T-helper 2 cell treated with Interferon-gamma antibody and Interleukin-4, amounts not matched to agents 5 μg/mL and 100 μg/mL, for 36 hours (primary cell): ENCODE measurements around the gene ASPHD1.

Source experiments
- DNase-seq: peaks from one replicate; pipeline ENCODE4 v3.0.0; 2021; ENCODE audit warnings: low spot score
- H3K27ac Mint-ChIP-seq: one replicate; pipeline ENCODE4 v1.8.0; 2021; ENCODE audit warnings: mild to moderate bottlenecking, mixed read lengths
- H3K27me3 Mint-ChIP-seq: one replicate; pipeline ENCODE4 v1.8.0; 2021; ENCODE audit warnings: low read depth, mixed read lengths
- H3K36me3 Mint-ChIP-seq: one replicate; pipeline ENCODE4 v1.8.0; 2021; ENCODE audit warnings: low read depth, mixed read lengths
- H3K4me1 Mint-ChIP-seq: one replicate; pipeline ENCODE4 v1.8.0; 2021; ENCODE audit warnings: low read depth, mixed read lengths
- H3K4me3 Mint-ChIP-seq: one replicate; pipeline ENCODE4 v1.8.0; 2022; ENCODE audit warnings: mild to moderate bottlenecking, moderate library complexity, mixed read lengths
- H3K9me3 Mint-ChIP-seq: one replicate; pipeline ENCODE4 v1.8.0; 2021; ENCODE audit warnings: mixed read lengths

ASPHD1 gene, protein sequence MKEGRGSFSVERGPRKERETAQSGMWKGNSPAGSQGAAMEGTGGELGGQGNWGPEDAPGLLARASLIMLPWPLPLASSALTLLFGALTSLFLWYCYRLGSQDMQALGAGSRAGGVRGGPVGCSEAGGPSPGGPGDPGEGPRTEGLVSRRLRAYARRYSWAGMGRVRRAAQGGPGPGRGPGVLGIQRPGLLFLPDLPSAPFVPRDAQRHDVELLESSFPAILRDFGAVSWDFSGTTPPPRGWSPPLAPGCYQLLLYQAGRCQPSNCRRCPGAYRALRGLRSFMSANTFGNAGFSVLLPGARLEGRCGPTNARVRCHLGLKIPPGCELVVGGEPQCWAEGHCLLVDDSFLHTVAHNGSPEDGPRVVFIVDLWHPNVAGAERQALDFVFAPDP

DNA sequence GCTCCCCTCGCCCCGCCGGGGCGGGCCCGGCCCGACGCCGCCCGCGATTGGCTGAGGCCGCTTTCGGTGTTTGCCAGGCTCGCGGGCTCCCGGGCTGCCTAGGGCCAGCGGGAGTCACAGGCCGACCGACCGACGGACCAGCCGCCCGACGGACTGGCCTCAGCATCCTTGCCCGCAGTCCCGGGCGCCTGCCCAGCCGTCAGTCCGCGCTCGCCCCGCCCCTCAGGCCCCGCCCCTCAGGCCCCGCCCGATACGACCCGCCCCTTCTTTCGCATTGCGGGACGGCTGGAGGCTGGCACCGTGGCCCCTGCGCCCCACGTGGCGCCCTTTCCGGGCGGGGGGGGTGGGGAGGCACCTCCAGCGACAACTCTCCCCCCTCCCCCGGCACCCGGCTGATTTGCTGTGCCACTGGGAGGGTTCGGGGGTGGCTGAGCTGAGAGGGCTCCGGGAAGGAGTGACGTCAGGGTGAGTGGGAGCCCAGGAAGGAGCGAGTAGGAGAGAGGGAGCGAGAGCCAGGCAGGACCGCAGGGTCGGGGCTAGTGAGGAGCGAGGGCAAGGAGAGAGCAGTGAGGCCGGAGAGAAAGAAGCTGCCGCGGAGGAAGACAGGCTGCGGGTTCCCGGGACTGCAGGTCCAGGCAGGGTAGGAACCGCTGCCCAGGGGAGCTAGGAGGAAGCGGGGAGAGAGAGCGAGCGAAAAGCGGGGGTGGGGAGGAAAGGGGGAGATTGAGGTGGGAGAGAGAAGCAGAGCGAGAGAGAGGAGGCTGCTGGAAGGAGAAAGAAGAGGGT is at the start of gene ASPHD1:
ASPHD1 (plus strand) TSS at position 387 of the 786 bp plus-strand sequence. CDS start 484 bp downstream, outside the sequence.
- peaks cover 13% of the 10 kb centered on the region for H3K4me1 Mint-ChIP-seq
- DNase-seq, result peak; percentile 72
- no peaks in the 10 kb centered on the region for H3K9me3 Mint-ChIP-seq
- no peaks in the 10 kb centered on the region for H3K36me3 Mint-ChIP-seq
- H3K27me3 Mint-ChIP-seq, result peaks cover 32% of the 10 kb centered on the region
- peak within 1 kb of the TSS; percentile 70 for H3K4me3 Mint-ChIP-seq
- no peak within 1 kb of the TSS for H3K27ac Mint-ChIP-seq

- DNase-seq, result no peak
- H3K27me3 Mint-ChIP-seq, result no peaks in the 10 kb centered on the region
- no peak overlapping the region for H3K4me3 Mint-ChIP-seq
- peaks cover 16% of the 10 kb centered on the region for H3K36me3 Mint-ChIP-seq
- H3K4me1 Mint-ChIP-seq, result peaks cover 1% of the 10 kb centered on the region
- H3K27ac Mint-ChIP-seq, result no peak overlapping the region
- no peaks in the 10 kb centered on the region for H3K9me3 Mint-ChIP-seq
Observed at GRCh38 chr16:29850998-29851397, 49.3 kb upstream of the ASPHD1 start.

- DNase-seq, result no peak
- Mint-ChIP-seq H3K4me1 (peaks cover 1% of the 10 kb centered on the region), H3K4me3 (no peak overlapping the region), H3K27me3 (no peaks in the 10 kb centered on the region), H3K36me3 (peaks cover 9% of the 10 kb centered on the region), H3K27ac (no peak overlapping the region), H3K9me3 (no peaks in the 10 kb centered on the region)
Observed at GRCh38 chr16:29852654-29853053, 47.6 kb upstream of the ASPHD1 start.

DNA sequence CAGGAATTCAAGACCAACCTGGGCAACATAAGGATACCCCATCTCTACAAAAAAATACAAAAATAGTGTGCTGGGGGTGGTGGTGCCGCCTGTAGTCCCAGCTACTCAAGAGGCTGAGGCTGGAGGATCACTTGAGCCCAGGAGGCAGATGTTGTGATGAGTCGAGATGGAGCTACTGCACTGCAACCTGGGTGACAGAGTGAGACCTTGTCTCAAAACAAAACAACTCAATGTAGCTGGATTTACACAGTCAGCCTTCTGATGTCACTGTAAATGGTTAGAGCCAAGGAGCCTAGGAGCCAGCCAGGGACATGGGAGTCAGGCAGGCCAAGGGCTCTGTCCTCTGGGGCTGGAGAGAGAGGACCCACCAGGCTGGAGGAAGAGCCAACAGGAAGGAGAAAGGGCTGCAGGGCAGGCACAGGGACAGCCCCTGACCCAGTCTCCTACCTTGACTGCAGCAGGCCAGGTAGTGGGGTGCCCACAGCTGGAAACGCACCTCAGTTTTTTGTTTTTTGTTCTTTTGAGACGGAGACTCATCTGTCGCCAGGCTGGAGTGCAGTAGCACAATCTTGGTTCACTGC is 45.7 kb upstream of the ASPHD1 start:
- H3K27ac Mint-ChIP-seq, result no peak overlapping the region
- DNase-seq, result no peak
- no peaks in the 10 kb centered on the region for H3K4me1 Mint-ChIP-seq
- H3K9me3 Mint-ChIP-seq, result no peaks in the 10 kb centered on the region
- peaks cover 18% of the 10 kb centered on the region for H3K36me3 Mint-ChIP-seq
- no peaks in the 10 kb centered on the region for H3K27me3 Mint-ChIP-seq
- no peak overlapping the region for H3K4me3 Mint-ChIP-seq

- no peak for DNase-seq
- peaks cover 23% of the 10 kb centered on the region for H3K36me3 Mint-ChIP-seq
- H3K27me3 Mint-ChIP-seq, result no peaks in the 10 kb centered on the region
- H3K9me3 Mint-ChIP-seq, result no peaks in the 10 kb centered on the region
- H3K4me1 Mint-ChIP-seq, result peaks cover 10% of the 10 kb centered on the region
- H3K4me3 Mint-ChIP-seq, result no peak overlapping the region
- H3K27ac Mint-ChIP-seq, result no peak overlapping the region
Observed at GRCh38 chr16:29857133-29857760, 43.0 kb upstream of the ASPHD1 start.

DNA sequence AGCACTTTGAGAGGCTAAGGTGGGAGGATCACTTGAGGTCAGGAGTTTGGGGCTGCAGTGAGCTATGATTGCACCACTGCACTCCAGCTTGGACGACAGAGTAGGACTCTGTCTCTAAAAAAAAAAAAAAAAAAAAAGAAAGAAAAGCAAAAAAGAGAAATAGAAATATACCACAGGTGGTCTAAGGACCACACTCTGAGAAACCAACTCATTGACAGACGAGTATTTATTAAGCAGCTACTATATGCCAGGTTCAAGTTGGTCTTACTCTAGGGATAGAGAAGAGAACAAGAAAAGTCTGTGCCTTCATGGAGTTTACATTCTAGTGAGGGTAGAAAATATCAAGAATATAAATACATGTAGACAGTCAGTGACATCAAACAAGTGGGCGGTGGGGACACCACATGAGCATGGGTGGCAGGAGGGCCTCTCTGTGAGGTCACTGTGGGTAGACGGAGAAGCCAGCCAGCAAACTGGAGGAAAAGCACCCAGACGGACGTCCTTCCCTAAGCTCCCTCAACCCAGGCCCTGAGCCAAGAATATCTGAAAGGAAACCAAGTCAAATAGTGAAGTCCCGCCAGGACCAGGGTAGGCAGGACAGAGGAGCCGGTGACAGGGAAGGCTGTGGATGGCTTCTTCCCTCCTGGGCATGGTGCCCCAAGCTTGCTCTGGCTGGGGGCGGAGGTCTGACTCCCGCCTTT is 42.0 kb upstream of the ASPHD1 start:
- Mint-ChIP-seq H3K9me3 (no peaks in the 10 kb centered on the region), H3K4me3 (no peak overlapping the region), H3K27ac (no peak overlapping the region), H3K27me3 (no peaks in the 10 kb centered on the region), H3K4me1 (peaks cover 12% of the 10 kb centered on the region), H3K36me3 (peaks cover 23% of the 10 kb centered on the region)
- no peak for DNase-seq

GRCh38 chr16:29858974-29859373 is 41.3 kb upstream of the ASPHD1 start:
- Mint-ChIP-seq H3K27me3 (no peaks in the 10 kb centered on the region), H3K4me3 (no peak overlapping the region), H3K36me3 (peaks cover 23% of the 10 kb centered on the region), H3K4me1 (peaks cover 12% of the 10 kb centered on the region), H3K9me3 (no peaks in the 10 kb centered on the region), H3K27ac (no peak overlapping the region)
- no peak for DNase-seq

DNA sequence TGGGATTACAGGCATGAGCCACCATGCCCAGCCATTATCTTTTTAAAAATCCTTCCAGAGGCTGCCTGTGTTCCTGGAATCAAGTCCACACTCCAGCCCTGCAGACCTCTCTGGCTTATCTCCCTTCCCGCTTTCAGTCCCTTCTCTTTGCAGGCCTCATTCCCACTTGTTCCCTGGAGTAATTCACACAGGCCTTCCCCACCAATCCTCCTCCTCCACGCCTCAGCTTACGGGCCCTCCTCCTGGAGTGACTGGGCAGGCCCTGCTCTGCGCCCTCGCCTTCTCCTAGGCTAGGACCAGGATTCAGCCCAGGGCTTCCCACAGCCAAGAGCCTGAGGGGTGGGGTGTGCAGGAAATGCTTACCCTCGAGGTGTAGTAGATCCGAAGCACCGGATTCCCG is 40.1 kb upstream of the ASPHD1 start:
- H3K27ac Mint-ChIP-seq, result no peak overlapping the region
- H3K4me1 Mint-ChIP-seq, result peaks cover 12% of the 10 kb centered on the region
- peak overlapping the region; percentile 99 for H3K4me3 Mint-ChIP-seq
- no peaks in the 10 kb centered on the region for H3K9me3 Mint-ChIP-seq
- no peaks in the 10 kb centered on the region for H3K27me3 Mint-ChIP-seq
- peaks cover 23% of the 10 kb centered on the region for H3K36me3 Mint-ChIP-seq
- DNase-seq, result no peak

DNA sequence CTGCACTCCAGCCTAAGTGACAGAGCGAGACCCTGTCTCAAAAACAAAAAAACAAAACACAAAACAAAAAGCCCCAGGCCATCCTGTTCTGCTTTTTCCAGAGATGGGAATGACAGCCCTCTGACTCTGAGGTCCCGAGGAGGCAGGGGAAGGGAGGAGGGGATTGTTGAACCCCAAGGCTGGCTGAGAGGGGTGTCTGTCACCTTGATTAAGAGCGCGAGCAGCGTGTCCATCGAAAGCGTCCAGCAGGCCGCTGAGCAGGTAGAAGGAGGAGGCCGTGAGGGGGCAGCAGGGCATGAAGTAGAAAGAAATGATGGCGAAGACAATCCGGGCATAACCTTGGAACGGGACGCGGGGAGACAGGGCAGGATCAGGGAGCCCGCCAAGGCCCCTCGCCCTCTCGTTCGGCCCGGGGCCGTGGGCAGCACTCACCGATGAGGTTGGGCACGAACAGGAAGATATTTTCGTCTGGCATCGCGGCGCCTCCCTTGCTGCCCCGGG is 37.9 kb upstream of the ASPHD1 start:
- Mint-ChIP-seq H3K9me3 (no peaks in the 10 kb centered on the region), H3K36me3 (peaks cover 23% of the 10 kb centered on the region), H3K4me3 (peak overlapping the region; percentile 99), H3K4me1 (peaks cover 12% of the 10 kb centered on the region), H3K27ac (peak overlapping the region; percentile 96), H3K27me3 (no peaks in the 10 kb centered on the region)
- no peak for DNase-seq

DNA sequence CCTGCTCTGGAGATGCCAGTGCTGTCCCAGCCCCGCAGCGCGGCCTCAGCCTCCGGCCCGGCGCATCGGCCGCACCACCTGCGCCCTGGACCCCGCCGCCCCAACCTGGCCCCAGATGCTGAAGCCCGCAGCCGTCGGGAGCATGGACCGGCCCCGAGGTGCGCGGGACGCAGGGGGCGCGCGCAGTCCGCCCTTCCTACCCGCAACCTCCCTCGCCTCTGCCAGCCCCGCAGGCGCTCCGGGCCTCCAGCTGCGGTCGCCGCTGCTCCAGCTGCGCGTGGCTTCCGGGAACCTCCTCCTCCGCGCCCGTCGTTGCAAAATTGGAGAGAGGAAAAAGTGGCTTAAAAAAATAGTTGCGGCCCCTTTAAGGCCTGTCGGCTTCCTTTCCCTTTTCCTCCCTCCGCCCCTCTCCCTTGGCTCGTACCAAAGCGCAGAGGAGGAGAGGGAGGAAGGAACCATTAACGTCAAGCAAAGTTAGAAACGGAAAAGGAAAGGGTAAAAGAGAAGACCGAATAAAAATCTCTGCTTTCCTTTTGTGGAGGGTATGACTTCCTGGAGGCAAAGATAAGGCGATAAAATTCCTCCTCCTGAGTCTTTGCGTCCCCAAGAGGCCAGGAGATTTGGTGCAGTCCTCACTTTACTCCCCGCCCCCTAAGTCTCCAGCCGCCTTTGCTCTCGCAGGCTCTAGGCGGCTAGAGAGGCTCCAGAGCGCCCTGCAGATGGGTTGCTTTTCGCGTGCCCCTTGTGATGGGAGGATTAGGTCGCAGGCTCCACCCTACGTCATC is 37.2 kb upstream of the ASPHD1 start, which contains the start of gene CDIPT:
CDIPT (minus strand) TSS at position 343 of the 785 bp plus-strand sequence. CDS start 369 bp downstream, outside the sequence.
- Mint-ChIP-seq H3K4me3 (peak within 1 kb of the TSS; percentile 99), H3K27ac (peak within 1 kb of the TSS; percentile 100), H3K36me3 (peaks cover 23% of the 10 kb centered on the region), H3K4me1 (peaks cover 15% of the 10 kb centered on the region), H3K27me3 (no peaks in the 10 kb centered on the region), H3K9me3 (no peaks in the 10 kb centered on the region)
- peak; percentile 91 for DNase-seq

DNA sequence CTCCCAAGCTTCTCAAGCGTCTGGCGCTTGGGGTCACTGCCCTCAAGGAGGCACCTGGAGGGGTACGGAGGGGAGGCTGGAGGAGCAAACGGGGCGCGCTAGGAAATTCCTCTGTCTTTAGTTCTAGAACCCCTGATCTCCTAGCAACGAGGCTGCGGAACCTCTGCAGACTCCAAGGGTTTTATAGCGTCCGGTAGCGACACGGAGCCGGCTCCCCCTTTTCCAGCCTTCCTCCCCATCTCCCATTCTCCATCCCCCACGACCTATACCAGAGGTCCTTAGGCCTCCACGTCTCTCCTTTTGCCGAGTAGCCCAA is 36.7 kb upstream of the ASPHD1 start:
- Mint-ChIP-seq H3K9me3 (no peaks in the 10 kb centered on the region), H3K4me3 (peak overlapping the region; percentile 99), H3K27ac (peak overlapping the region; percentile 100), H3K36me3 (peaks cover 18% of the 10 kb centered on the region), H3K4me1 (peaks cover 15% of the 10 kb centered on the region), H3K27me3 (no peaks in the 10 kb centered on the region)
- no peak for DNase-seq

GRCh38 chr16:29864205-29864604 is 36.1 kb upstream of the ASPHD1 start:
- Mint-ChIP-seq H3K9me3 (no peaks in the 10 kb centered on the region), H3K36me3 (peaks cover 16% of the 10 kb centered on the region), H3K4me3 (peak overlapping the region; percentile 5), H3K4me1 (peaks cover 15% of the 10 kb centered on the region), H3K27ac (no peak overlapping the region), H3K27me3 (no peaks in the 10 kb centered on the region)
- DNase-seq, result no peak
